Omental fat pad (tissue), 4 donors: ENCODE data around the gene NRXN2. TPM values are rescaled to one million over a fixed set of nuclear protein-coding genes. Genes with fewer than 3 reads are reported as not detected.
"Not testable (repeated sequence)": the region's sequence is repeated elsewhere in the genome, so short reads cannot be mapped to it uniquely, and the experiment has no call there.

ENCODE experiments used
- ATAC-seq: fragments of 150-250 bp; one replicate; pipeline ENCODE4 v1.9.1; 2016; ENCODE audit warnings: mild to moderate bottlenecking, moderate library complexity; ENCODE audit not compliant: low FRiP score
- DNase-seq: peaks from one replicate; pipeline ENCODE4 v3.0.0-alpha.2; 2019; ENCODE audit warnings: low spot score
- total RNA-seq, 4 donors: library from RNA; depleted of rRNA; stranded (reverse); fragments of >200 nt; gene quantifications; one replicate each; pipeline ENCODE4 v1.1.0, GENCODE V29; 2016
- TF ChIP-seq, protein P1 (sequence below), 3 donors: fragments of 450-650 bp; IDR thresholded peaks; one replicate each; pipeline ENCODE4 v1.5.1; 2016 to 2017; ENCODE audit warnings: antibody characterized with exemption in 3 of 3, mild to moderate bottlenecking in 3 of 3, moderate library complexity in 2 of 3

NRXN2 gene
- total RNA-seq, 4 donors from 2014 or later = 1.5 to 6.3 (median 3.4) TPM

- ATAC-seq = no peak
- TF ChIP-seq, protein P1, sequence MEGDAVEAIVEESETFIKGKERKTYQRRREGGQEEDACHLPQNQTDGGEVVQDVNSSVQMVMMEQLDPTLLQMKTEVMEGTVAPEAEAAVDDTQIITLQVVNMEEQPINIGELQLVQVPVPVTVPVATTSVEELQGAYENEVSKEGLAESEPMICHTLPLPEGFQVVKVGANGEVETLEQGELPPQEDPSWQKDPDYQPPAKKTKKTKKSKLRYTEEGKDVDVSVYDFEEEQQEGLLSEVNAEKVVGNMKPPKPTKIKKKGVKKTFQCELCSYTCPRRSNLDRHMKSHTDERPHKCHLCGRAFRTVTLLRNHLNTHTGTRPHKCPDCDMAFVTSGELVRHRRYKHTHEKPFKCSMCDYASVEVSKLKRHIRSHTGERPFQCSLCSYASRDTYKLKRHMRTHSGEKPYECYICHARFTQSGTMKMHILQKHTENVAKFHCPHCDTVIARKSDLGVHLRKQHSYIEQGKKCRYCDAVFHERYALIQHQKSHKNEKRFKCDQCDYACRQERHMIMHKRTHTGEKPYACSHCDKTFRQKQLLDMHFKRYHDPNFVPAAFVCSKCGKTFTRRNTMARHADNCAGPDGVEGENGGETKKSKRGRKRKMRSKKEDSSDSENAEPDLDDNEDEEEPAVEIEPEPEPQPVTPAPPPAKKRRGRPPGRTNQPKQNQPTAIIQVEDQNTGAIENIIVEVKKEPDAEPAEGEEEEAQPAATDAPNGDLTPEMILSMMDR (IDR thresholded peaks at IDR 0.05) = no peak
- no peak for DNase-seq
Measured at GRCh38 chr11:64711138-64711955, 11.7 kb downstream of the NRXN2 start.

DNA sequence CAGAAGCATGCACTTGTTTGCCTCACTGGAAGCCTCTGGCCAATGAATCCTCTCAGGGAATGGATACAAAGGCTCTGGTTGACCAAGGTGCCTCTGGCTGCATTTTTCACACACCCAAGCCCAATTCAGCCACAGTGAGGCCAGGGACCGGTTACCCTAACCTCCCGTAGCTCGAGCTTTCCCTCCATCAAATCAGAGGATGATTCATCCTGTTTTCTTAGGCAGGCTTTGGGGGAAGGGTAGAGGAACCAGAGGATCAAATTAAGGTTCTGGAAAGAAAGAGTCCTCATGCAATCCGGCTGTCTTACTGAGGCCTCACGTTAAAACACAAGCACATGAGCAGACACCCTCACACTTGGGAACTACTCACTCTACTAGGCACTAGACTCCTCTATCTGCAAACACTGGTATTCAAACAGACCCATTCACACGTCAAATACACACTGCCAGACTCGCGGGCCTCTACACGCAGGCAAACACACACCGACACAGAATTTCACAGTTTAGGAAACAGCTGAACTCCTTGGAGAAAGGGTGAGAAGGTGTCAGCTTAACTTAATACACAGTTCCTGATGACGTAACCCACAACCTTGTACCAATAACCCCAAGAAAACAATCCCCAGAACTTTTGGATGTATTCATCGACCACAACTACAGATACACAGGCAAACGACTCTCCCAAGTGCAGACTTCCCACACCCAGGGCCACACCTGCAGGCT, 12.4 kb downstream of the NRXN2 start:
- TF ChIP-seq, protein P1 (IDR thresholded peaks at IDR 0.05) = no peak
- no peak for ATAC-seq
- no peak for DNase-seq

GRCh38 chr11:64705501-64705900, 17.5 kb downstream of the NRXN2 start:
- ATAC-seq (no peak), DNase-seq (no peak)
- TF ChIP-seq, protein P1 (IDR thresholded peaks at IDR 0.05) = no peak

- no peak for ATAC-seq
- TF ChIP-seq, protein P1 (IDR thresholded peaks at IDR 0.05) = no peak
- DNase-seq = no peak
Measured at GRCh38 chr11:64703048-64703447, 19.9 kb downstream of the NRXN2 start.

GRCh38 chr11:64701956-64702355, 21.0 kb downstream of the NRXN2 start:
- not testable (repeated sequence) for DNase-seq, ATAC-seq

GRCh38 chr11:64698427-64698826, 24.6 kb downstream of the NRXN2 start:
- no peak for ATAC-seq
- TF ChIP-seq, protein P1 (IDR thresholded peaks at IDR 0.05) = no peak
- DNase-seq = no peak

DNA sequence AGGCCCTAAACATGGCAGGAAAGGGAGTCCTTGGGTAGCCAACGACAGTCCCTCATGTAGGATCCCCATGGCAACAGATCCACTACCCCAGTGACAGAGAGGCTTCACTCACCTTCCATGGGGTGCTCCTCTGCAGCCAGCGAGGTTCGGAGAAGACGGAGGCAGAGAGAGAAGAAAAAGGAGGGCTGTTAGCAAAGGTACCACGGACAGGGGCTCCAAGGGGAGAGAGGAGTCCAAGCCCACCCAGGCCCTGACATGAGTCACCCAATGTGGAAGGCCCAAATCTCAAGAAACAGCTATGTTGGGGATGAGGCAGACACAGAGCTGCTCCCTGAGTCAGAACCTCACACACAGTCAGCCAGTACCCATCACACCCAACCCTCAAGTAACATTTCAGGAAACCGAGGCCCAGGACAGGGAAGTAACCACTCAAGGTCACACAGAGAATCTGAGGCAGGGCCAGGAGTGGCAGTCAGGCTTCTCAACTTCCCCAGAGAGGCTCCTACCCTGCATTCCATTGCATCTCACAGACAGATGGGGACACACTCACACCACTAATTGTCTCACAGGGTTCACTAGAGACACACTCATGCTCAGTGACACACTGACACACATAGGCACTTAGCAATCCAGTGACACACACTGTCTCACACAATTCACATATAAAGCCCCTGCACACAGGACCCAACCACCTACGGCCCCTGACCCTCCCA, 25.2 kb downstream of the NRXN2 start:
- TF ChIP-seq, protein P1 (IDR thresholded peaks at IDR 0.05) = no peak
- ATAC-seq = no peak

More for the DNA sequence above, 25.2 kb downstream of the NRXN2 start:
- DNase-seq = no peak
